ENCODE results near the gene TCF12.

DNA sequence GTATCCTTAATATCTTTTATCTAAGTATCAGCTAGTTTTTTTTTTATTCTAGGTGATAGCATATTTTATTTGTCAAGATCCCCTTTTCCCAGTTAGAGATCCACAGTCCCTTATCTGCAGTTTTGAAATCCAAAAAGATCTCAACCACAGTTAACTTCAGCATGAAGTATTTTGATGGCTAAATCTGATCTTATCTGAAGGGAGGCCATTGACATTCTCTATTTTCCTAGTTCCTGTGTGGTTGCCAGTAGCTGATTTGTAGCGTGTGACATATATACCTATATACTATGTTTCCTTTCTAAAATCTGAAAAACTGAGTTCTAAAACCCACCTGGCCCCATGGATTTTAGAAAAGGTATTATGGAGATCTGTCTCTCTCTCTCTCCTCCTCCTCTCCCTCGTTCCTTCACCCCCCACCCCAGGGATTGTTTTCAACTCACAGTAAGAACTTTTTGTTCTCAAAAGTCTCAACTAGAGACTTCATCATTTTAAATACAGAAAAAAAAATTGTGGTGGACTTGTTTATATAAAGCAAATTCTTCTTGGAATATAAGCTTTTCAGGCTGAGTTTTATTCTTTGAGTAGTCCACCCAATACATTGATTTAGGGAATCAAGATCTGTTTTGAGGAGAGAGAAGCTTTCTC is 12.3 kb downstream of the TCF12 start:
- TF ChIP-seq, protein P1, sequence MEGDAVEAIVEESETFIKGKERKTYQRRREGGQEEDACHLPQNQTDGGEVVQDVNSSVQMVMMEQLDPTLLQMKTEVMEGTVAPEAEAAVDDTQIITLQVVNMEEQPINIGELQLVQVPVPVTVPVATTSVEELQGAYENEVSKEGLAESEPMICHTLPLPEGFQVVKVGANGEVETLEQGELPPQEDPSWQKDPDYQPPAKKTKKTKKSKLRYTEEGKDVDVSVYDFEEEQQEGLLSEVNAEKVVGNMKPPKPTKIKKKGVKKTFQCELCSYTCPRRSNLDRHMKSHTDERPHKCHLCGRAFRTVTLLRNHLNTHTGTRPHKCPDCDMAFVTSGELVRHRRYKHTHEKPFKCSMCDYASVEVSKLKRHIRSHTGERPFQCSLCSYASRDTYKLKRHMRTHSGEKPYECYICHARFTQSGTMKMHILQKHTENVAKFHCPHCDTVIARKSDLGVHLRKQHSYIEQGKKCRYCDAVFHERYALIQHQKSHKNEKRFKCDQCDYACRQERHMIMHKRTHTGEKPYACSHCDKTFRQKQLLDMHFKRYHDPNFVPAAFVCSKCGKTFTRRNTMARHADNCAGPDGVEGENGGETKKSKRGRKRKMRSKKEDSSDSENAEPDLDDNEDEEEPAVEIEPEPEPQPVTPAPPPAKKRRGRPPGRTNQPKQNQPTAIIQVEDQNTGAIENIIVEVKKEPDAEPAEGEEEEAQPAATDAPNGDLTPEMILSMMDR (IDR thresholded peaks at IDR 0.05; ENCODE audit: insufficient read depth, low read depth, low read length) = no peak
- no peak for TF ChIP-seq EZH2 (IDR thresholded peaks at IDR 0.05; ENCODE audit: insufficient read depth, low read length)
